K562 (cell line): Measurements from ENCODE around the gene CLDN7. TPM values are rescaled to one million over a fixed set of nuclear protein-coding genes. Genes with fewer than 3 reads are reported as not detected.

Experiments
- HDAC6 ChIP-seq: IDR thresholded peaks from 2 replicates; pipeline ENCODE4 v1.6.1; 2012; ENCODE audit warnings: low read depth, mild to moderate bottlenecking, control low read depth, inconsistent platforms, low read length, moderate library complexity
- KHSRP ChIP-seq: fragments of 450-650 bp; IDR thresholded peaks from 2 replicates; pipeline ENCODE4 v1.6.1; 2017
- MEF2D ChIP-seq: conservative IDR thresholded peaks from 2 replicates; pipeline ENCODE4 v1.6.1; 2016; ENCODE audit warnings: low read depth, missing genetic modification characterization, missing compliant biosample characterization
- NR2C1 ChIP-seq, 2 experiments: fragments of 450-650 bp; IDR thresholded peaks; 2 replicates each; pipeline ENCODE4 v1.6.1; 2017; ENCODE audit warnings: mild to moderate bottlenecking in 2 of 2, antibody characterized with exemption in 1 of 2, inconsistent platforms in 1 of 2, missing compliant biosample characterization in 1 of 2, missing genetic modification characterization in 1 of 2
- PREB ChIP-seq: sonication (generic); formaldehyde crosslinking; IDR thresholded peaks from 2 replicates; pipeline ENCODE4 v1.8.1; 2023; ENCODE audit warnings: mild to moderate bottlenecking, missing genetic modification reagents
- SMARCE1 ChIP-seq: fragments of 450-650 bp; IDR thresholded peaks from 2 replicates; pipeline ENCODE4 v1.7.1; 2016; ENCODE audit warnings: mild to moderate bottlenecking
- SP2 ChIP-seq: IDR thresholded peaks from 2 replicates; pipeline ENCODE4 v1.6.1; 2011; ENCODE audit warnings: mild to moderate bottlenecking, low read depth, low read length, moderate library complexity; ENCODE audit not compliant: poor library complexity, severe bottlenecking; ENCODE audit errors: extremely low read depth
- SPI1 ChIP-seq: IDR thresholded peaks from 2 replicates; pipeline ENCODE4 v1.6.1; 2011; ENCODE audit warnings: low read depth, low read length, control low read depth, borderline replicate concordance
- TFE3 ChIP-seq: fragments of 450-650 bp; formaldehyde crosslinking; IDR thresholded peaks from 2 replicates; pipeline ENCODE4 v1.4.0; 2020; ENCODE audit warnings: mild to moderate bottlenecking, mixed read lengths
- WHSC1 ChIP-seq: IDR thresholded peaks from one replicate; pipeline ENCODE4 v1.6.1; 2012; ENCODE audit warnings: low read length, control low read depth, inconsistent platforms
- YY1 ChIP-seq, 3 experiments: IDR thresholded peaks; 2 replicates each; pipeline ENCODE4 v1.6.1; 2011; ENCODE audit warnings: low read length in 2 of 3, mild to moderate bottlenecking in 2 of 3, moderate library complexity in 2 of 3, borderline replicate concordance in 1 of 3, control low read depth in 1 of 3, low read depth in 1 of 3; ENCODE audit not compliant: insufficient read depth in 3 of 3, insufficient replicate concordance in 2 of 3, control insufficient read depth in 1 of 3, insufficient read length in 1 of 3; ENCODE audit errors: extremely low read depth in 1 of 3
- ZNF212 ChIP-seq: fragments of 450-650 bp; formaldehyde crosslinking; IDR thresholded peaks from 2 replicates; pipeline ENCODE4 v1.4.0; 2020; ENCODE audit warnings: mild to moderate bottlenecking
- ZNF507 ChIP-seq: conservative IDR thresholded peaks from 2 replicates; pipeline ENCODE4 v1.6.1; 2017; ENCODE audit warnings: missing genetic modification characterization, missing compliant biosample characterization
- polyA plus RNA-seq, 8 experiments: library from polyadenylated mRNA; depleted of rRNA in 4 of 8; stranded (reverse) in 5 of 8; unstranded in 3 of 8; fragments of >200 nt; fragmentation: Nextera tagmentation in 2 of 8; fragmentation: Illumina TruSeq in 1 of 8; extraction: Ambion mirVana in 2 of 8; extraction: Trizol in 1 of 8; gene quantifications; 2 replicates each; pipeline versions ENCODE4 v1.2.1 to v1.2.3, GENCODE V29; 2011 to 2014; ENCODE audit warnings: inconsistent platforms in 1 of 8, missing spikeins in 1 of 8
- total RNA-seq, 7 experiments: library from RNA; depleted of rRNA in 6 of 7; stranded (reverse); fragments of >200 nt in 6 of 7; fragmentation: Illumina TruSeq in 2 of 7; extraction: Trizol in 2 of 7; gene quantifications; 2 replicates each; pipeline versions ENCODE4 v1.2.1 to v1.2.3, GENCODE V29; 2011 to 2021; ENCODE audit warnings: low replicate concordance in 1 of 7
- TF ChIP-seq, protein P1 (sequence below), 3 experiments: IDR thresholded peaks in 2 of 3; conservative IDR thresholded peaks in 1 of 3; 2 replicates each; pipeline ENCODE4 v1.5.1; 2011 to 2012; ENCODE audit warnings: low read length in 3 of 3, mild to moderate bottlenecking in 3 of 3, control low read depth in 2 of 3, improper control_type of control experiment in 1 of 3, inconsistent platforms in 1 of 3, low read depth in 1 of 3, mixed read lengths in 1 of 3, moderate library complexity in 1 of 3; ENCODE audit not compliant: insufficient read depth in 2 of 3

Gene CLDN7
- total and polyA plus RNA-seq, 9 of the 15 experiments (the other 6 are each of a cell fraction or from before 2014, with no cell fraction given), result 2.2 to 14.5 (median 7.6) TPM

DNA sequence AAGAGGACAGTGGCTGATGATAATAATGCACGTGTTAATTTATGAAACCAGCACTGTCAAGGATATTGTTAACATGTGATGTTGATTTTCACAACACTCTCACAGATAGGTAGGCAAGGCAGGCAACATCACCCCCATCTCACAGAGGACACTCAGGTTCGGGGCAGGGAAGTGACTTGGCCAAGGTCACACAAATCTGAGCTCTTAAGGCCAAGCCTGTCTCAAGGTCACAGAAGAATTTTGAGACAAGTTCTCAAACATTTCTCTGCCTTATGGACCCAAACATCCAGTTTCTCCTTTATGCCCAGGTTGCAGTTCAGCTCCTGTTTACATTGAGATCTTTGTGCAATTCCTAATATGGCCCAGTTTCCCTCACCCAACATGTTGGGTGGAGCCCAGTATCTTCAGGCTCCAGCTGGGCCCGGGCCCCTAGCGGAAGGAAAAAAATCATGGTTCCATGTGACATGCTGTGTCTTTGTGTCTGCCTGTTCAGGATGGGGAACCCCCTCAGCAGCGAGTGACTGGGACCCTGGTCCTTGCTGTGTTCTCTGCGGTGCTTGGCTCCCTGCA lies 20.6 kb upstream of the CLDN7 start (continued):
- TF ChIP-seq, protein P1, sequence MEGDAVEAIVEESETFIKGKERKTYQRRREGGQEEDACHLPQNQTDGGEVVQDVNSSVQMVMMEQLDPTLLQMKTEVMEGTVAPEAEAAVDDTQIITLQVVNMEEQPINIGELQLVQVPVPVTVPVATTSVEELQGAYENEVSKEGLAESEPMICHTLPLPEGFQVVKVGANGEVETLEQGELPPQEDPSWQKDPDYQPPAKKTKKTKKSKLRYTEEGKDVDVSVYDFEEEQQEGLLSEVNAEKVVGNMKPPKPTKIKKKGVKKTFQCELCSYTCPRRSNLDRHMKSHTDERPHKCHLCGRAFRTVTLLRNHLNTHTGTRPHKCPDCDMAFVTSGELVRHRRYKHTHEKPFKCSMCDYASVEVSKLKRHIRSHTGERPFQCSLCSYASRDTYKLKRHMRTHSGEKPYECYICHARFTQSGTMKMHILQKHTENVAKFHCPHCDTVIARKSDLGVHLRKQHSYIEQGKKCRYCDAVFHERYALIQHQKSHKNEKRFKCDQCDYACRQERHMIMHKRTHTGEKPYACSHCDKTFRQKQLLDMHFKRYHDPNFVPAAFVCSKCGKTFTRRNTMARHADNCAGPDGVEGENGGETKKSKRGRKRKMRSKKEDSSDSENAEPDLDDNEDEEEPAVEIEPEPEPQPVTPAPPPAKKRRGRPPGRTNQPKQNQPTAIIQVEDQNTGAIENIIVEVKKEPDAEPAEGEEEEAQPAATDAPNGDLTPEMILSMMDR (IDR thresholded peaks at IDR 0.05 in 2 of 3, conservative IDR thresholded peaks at IDR 0.05 in 1 of 3; ENCODE audit: insufficient read depth in 2 of 3, low read depth in 1 of 3, low read length in 3 of 3), result peak; percentile 15 to 36 (median 27); a peak in 3 of 6 replicates
- TF ChIP-seq SPI1 (no peak), ZNF212 (no peak), TFE3 (CRISPR knock-in tag) (no peak), YY1 (IDR thresholded peaks at IDR 0.05; ENCODE audit: borderline replicate concordance in 1 of 3, control insufficient read depth in 1 of 3, extremely low read depth in 1 of 3, insufficient read depth in 3 of 3, insufficient read length in 1 of 3, insufficient replicate concordance in 2 of 3, low read depth in 1 of 3, low read length in 2 of 3) (no peak), WHSC1 (no peak), SMARCE1 (no peak), MEF2D (no peak), PREB (CRISPR knock-in tag) (no peak), SP2 (no peak), KHSRP (no peak), NR2C1 (IDR thresholded peaks at IDR 0.05) (no peak), NR2C1 (tag; IDR thresholded peaks at IDR 0.05) (no peak), HDAC6 (no peak), ZNF507 (tag) (no peak)
